ENCODE data around the gene PAN2. TPM values are rescaled to one million over a fixed set of nuclear protein-coding genes. Genes with fewer than 3 reads are reported as not detected.

Gene PAN2
- total RNA-seq, 1 experiment from 2014 or later: 53.5 TPM

- no TSS peak for BruUV-seq (replicated peaks)
- peaks cover 2% of the 10 kb centered on the region for H3K9me3 Mint-ChIP-seq (ENCODE audit: low read depth, unreplicated experiment)
- no peaks in the 10 kb centered on the region for H3K27me3 Mint-ChIP-seq (ENCODE audit: unreplicated experiment)
- intact Hi-C loops (cut with micrococcal nuclease; ENCODE audit: unreplicated experiment): no loop called here
- peak; percentile 91 for DNase-seq
- peak within 1 kb of the TSS; percentile 99 for H3K4me3 Mint-ChIP-seq (ENCODE audit: low read depth, unreplicated experiment)
- peaks cover 13% of the 10 kb centered on the region for H3K4me1 Mint-ChIP-seq (ENCODE audit: low read depth, unreplicated experiment)
- peaks cover 37% of the 10 kb centered on the region for H3K36me3 Mint-ChIP-seq (ENCODE audit: insufficient read depth, unreplicated experiment)
- peak within 1 kb of the TSS; percentile 80 for H3K27ac Mint-ChIP-seq (ENCODE audit: unreplicated experiment)
- TF ChIP-seq CTCF (IDR thresholded peaks at IDR 0.05; ENCODE audit: unreplicated experiment): peak; percentile 67
- CTCF ChIA-PET: interaction anchor here (0.6 to 1.4 kb wide), 7 partner anchors 9 to 221 kb away, joined by 3 to 6 read pairs (median 3); partner anchors contain the start of genes ANKRD52, GLS2, RNF41 and SMARCC2
Measured at GRCh38 chr12:56266693-56267442, 66.9 kb downstream of the PAN2 start, which contains the start of gene COQ10A. COQ10A (plus strand) TSS chr12:56266942; CDS start chr12:56267119, 177 bp downstream.

Other genes starting within 250 kb of the PAN2 start
- 229 and 233 TPM in 2 replicates for gene PA2G4, start 229.4 kb downstream of the PAN2 start, total RNA-seq (2022)
- gene RPL41, start 217.4 kb downstream of the PAN2 start, total RNA-seq (2022): 2,379 and 2,426 TPM in 2 replicates
- 6.6 and 8.2 TPM in 2 replicates for gene ZC3H10, start 215.7 kb downstream of the PAN2 start, total RNA-seq (2022)
- 72.7 and 91.1 TPM in 2 replicates for gene ESYT1, start 205.7 kb downstream of the PAN2 start, total RNA-seq (2022)
- gene MYL6B, start 181.4 kb downstream of the PAN2 start, total RNA-seq (2022): 52.4 and 53.7 TPM in 2 replicates
- gene MYL6, start 175.6 kb downstream of the PAN2 start, total RNA-seq (2022): 1,037 and 1,130 TPM in 2 replicates
- 143 and 150 TPM in 2 replicates for gene SMARCC2, start 144.5 kb downstream of the PAN2 start, total RNA-seq (2022)
- gene RNF41, start 112.1 kb downstream of the PAN2 start, total RNA-seq (2022): 42.6 and 43.9 TPM in 2 replicates
- gene NABP2, start 109.7 kb downstream of the PAN2 start, total RNA-seq (2022): 55.5 and 63.3 TPM in 2 replicates
- gene SLC39A5, start 103.9 kb downstream of the PAN2 start, total RNA-seq (2022): 0.98 TPM in 1 of 2 replicates, not detected in the other
- 45.3 and 50.6 TPM in 2 replicates for gene ANKRD52, start 75.6 kb downstream of the PAN2 start, total RNA-seq (2022)
- gene COQ10A, start 67.1 kb downstream of the PAN2 start, total RNA-seq (2022): 10.7 and 11.4 TPM in 2 replicates
- 212 and 254 TPM in 2 replicates for gene CS, start 33.7 kb downstream of the PAN2 start, total RNA-seq (2022)
- gene CNPY2, start 18.0 kb downstream of the PAN2 start, total RNA-seq (2022): 228 and 236 TPM in 2 replicates
- 1.8 and 2.9 TPM in 2 replicates for gene IL23A, start 4.9 kb upstream of the PAN2 start, total RNA-seq (2022)
- 127 and 214 TPM in 2 replicates for gene STAT2, start 26.1 kb upstream of the PAN2 start, total RNA-seq (2022)
- gene APOF, start 28.9 kb upstream of the PAN2 start, total RNA-seq (2022): not detected in 2 replicates
- gene TIMELESS, start 115.4 kb upstream of the PAN2 start, total RNA-seq (2022): 44.4 and 48.6 TPM in 2 replicates
- gene MIP, start 120.7 kb upstream of the PAN2 start, total RNA-seq (2022): not detected in 2 replicates
- 6.1 and 6.6 TPM in 2 replicates for gene SPRYD4, start 134.6 kb upstream of the PAN2 start, total RNA-seq (2022)
- gene GLS2, start 154.2 kb upstream of the PAN2 start, total RNA-seq (2022): 1.9 and 2.7 TPM in 2 replicates
- 96.4 and 105 TPM in 2 replicates for gene RBMS2, start 187.8 kb upstream of the PAN2 start, total RNA-seq (2022)